NCI-H446 (cell line): ENCODE measurements around the gene PLXNC1.
"Not testable (repeated sequence)": the region's sequence is repeated elsewhere in the genome, so short reads cannot be mapped to it uniquely, and the experiment has no call there.

Source experiments
- DNase-seq, 2 experiments: peaks; one replicate each; lab custom pipeline; 2025; lab: John Stamatoyannopoulos, UW

PLXNC1 gene

DNA sequence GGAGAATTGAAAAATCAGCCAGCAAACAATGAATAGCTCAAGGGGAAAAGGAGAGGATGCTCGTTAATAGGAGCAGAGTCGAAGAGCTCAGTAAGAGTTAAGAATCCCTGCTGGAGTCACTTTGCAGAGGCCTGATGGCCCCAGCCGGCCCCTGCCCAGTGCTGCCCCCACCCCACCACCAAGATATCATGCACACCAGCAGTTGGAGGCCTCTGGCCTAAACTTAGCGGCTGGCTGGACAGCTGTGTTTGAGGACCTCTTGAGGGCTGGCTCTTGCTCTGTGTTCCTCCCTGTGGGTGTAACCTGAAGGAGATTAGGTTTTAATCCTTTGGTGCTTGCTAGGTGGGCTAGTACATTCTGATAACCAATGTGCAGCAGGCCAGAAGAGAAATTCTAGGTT is 142.0 kb downstream of the PLXNC1 start:
- no peak for DNase-seq

- no peak for DNase-seq
Observed at GRCh38 chr12:94297096-94297699, 148.8 kb downstream of the PLXNC1 start.

DNA sequence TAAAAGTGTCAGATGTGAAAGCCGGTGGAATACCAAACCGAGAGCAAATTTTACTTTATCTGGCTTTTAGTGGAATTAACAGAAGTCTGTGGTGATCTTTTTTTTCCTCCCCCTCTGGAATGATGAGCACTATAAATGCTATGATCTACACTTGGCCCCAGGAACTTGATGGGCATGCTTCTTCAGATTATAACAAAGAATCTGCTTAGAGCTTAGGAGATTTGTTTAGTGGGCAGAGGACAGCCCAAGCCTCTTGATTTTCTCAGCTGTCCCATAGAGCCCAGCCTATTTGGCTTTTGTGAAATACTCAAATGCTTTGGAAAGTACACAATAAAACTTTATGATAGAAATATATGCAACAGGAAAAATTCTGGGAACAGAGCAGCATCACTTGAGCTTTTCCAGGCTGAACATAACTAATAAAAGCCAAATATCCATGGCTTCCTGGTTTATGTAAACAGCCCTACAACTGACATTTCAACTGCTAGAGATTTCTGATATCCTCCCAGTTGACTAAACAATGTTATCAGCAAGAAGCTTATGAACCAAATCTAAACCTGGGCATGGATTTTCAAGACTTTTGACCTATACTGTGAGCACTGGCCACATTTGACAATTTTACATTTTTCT is 149.6 kb downstream of the PLXNC1 start:
- no peak for DNase-seq

- DNase-seq: no peak
Observed at GRCh38 chr12:94299846-94300245, 151.5 kb downstream of the PLXNC1 start.

- no peak for DNase-seq
Observed at GRCh38 chr12:94304012-94304411, 155.6 kb downstream of the PLXNC1 start.

- no peak for DNase-seq
Observed at GRCh38 chr12:94304566-94305061, 156.2 kb downstream of the PLXNC1 start.

DNA sequence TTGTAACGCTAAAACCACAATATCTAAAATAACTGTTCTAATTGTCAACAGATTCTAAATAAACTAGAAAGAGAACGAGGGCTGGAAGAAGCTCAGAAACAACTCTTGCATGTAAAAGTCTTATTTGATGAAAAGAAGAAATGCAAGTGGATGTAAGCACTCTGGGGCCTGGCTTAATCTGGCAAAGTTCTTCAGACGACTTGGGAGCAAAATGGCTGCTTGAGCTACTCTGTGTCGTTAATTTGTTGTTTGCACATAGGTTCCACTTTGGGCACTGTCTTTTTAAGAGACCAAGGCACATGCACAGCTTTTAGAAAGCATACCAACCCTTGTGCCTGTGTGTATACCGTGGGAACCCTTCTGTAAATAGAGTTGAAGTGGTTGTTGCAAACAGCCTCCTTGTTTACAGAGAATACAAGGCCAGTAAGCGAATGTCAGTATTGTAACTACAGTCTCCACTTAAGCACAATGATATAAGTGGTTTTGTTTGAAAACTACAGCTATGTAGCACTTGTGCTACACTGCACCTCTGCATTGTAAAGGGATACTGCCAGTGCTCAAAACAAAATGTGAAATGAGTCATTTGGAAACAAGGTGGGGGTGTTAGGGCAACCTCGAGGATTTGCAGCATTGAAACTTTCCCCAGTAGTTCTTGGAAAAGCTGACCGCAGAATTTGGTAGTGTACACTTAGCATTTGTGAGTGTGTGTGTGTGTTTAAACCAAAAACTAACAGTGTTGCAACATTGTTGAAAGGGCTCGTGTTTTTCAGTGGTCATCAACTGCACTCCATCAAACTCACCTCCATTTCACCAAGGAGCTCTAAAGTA is 157.0 kb downstream of the PLXNC1 start:
- DNase-seq: no peak

- no peak for DNase-seq
Observed at GRCh38 chr12:94308612-94309011, 160.2 kb downstream of the PLXNC1 start.

DNA sequence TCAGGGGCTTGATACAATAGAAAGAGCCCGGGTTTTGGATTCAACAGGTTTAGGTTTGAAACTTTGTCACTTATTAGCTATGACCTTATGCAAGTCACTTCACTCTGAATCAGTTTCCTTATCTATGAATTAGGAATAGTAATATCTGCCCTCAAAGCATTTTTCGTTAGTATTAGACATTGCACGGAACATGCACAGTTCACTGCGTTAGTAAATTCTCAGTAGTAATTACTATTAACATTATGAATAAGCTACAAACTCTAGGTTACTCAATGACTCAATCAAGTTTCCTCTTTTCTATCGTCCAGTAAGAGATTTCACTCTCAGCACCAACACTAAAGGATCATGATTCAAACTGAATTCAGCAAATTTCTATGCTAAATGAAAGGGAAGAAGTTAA is 161.0 kb downstream of the PLXNC1 start:
- DNase-seq: no peak

- no peak for DNase-seq
Observed at GRCh38 chr12:94312378-94312777, 164.0 kb downstream of the PLXNC1 start.

- DNase-seq: not testable (repeated sequence)
Observed at GRCh38 chr12:94316600-94316999, 168.2 kb downstream of the PLXNC1 start.

- DNase-seq: no peak
Observed at GRCh38 chr12:94318181-94318580, 169.8 kb downstream of the PLXNC1 start.

- no peak for DNase-seq
Observed at GRCh38 chr12:94320109-94320508, 171.7 kb downstream of the PLXNC1 start.

- DNase-seq: no peak
Observed at GRCh38 chr12:94322346-94322745, 174.0 kb downstream of the PLXNC1 start.

DNA sequence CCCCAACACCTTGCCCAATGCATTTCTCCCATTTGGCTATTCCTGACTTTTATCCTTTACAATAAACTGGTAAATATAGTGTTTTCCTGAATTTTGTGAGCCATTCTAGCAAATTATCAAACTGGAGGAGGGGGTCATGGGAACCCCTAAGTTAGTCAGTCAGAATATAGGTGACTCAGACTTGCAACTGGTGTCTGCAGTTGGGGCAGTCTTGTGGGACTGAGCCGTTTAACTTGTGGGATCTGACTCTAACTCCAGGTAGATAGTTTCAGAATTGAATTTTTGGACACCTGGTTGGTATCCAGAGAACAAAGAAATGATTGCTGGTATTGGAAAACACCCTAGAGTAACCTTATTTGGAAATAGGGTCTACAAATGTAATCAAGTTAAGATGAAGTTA is 177.9 kb downstream of the PLXNC1 start:
- DNase-seq: no peak

DNA sequence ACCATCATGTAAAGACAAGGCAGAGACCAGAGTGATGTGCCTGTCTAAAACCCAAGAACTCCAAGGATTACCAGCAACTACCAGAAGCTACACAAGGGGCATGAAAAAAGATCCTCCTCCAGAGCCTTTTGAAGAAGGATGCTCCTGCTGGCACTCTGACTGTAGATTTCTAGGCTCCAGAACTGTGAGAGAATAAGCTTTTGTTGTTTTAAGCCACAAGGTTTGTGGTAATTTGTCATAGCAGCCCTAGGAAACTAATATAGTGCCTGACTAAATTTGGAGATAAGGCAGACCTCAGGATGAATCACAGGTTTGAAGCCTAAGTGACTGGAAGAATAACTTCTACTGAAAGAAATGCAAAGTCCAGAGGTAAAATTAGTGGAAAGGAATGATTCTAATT is 178.3 kb downstream of the PLXNC1 start:
- DNase-seq: no peak

GRCh38 chr12:94327809-94328208 is 179.4 kb downstream of the PLXNC1 start:
- no peak for DNase-seq

- no peak for DNase-seq
Observed at GRCh38 chr12:94329366-94329765, 181.0 kb downstream of the PLXNC1 start.

DNA sequence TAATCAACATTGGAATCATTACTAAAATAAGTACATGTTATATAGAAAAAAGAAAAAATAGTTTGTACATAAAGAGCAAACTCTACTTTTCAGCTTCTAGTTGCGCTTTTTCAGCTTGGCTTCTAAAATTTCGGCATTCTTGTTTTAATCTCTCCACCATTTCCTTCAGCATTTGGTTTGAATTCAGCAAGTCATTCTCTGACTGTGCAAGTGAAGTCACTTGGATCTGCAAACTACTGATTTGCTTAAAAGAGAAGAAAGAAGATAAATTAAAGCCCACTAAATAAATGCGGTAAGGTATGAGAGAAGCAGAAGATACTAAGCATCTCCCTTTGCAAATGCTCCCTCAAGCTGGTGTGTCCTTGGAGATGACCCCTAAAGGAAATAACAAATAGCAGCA is 185.0 kb downstream of the PLXNC1 start:
- DNase-seq: no peak

DNA sequence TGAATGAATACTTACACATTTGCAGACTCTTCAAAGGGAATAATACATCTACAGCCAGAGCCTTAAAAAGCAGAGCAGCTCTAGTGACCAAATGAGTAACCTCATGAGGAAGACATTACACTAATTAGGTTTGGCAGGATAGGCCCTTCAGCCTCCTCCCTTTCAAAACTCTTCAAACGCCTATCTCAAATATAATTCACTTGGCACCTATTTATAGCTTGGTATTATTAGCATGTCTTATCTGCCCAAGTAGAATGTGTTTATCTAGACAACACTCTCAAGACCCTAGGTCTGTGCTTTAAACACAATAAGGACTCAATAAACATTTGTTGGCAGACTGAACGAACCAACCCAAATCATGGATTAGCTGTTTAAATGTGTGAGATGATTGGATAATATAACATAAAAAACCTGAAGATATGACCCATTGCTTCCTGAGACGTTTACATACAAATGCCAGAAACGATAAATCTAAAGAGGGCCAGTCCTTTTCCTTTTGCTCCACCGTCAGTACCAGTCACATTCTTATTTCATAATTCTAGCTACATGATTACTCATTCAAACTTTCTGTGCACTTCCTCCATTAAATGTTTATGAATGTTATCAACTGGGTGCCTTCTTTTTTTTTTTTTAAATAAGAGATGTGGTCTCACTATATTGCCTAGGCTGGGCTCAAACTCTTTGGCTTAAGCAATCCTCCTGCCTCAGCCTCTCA is 188.0 kb downstream of the PLXNC1 start:
- no peak for DNase-seq

GRCh38 chr12:94338006-94338794 is 189.8 kb downstream of the PLXNC1 start:
- no peak for DNase-seq

- no peak for DNase-seq
Observed at GRCh38 chr12:94340573-94340972, 192.2 kb downstream of the PLXNC1 start.
